Measurements from ENCODE around the gene TMEM170B. TPM values are rescaled to one million over a fixed set of nuclear protein-coding genes. Genes with fewer than 3 reads are reported as not detected.

The TMEM170B gene
- total and polyA plus RNA-seq, 2 of the 8 experiments (the other 6 are each of a cell fraction or from before 2014, with no cell fraction given) = 0.80 to 4.3 TPM

GRCh38 chr6:11556309-11556708 is 18.8 kb downstream of the TMEM170B start:
- Histone ChIP-seq H3K23ac (ENCODE audit: insufficient read length) (no peak overlapping the region), H3K14ac (ENCODE audit: insufficient read length) (no peak overlapping the region), H3K4ac (replicated peaks; ENCODE audit: insufficient read length, low read depth, low read length) (no peak overlapping the region), H3K79me1 (ENCODE audit: low read depth, low read length) (no peaks in the 10 kb centered on the region), H3K4me1 (replicated peaks in 1 of 4; ENCODE audit: control insufficient read depth in 3 of 4, insufficient read depth in 4 of 4, low read length in 3 of 4) (peaks cover 0 to 7% (median 1%) of the 10 kb centered on the region in 4 experiments; a peak in 3 of 7 replicates), H2BK15ac (ENCODE audit: low read length) (no peak overlapping the region), H2BK20ac (ENCODE audit: low read length) (no peak overlapping the region), H3K4me3 (ENCODE audit: extremely low read depth in 1 of 4, insufficient read depth in 2 of 4, low read depth in 3 of 4, low read length in 4 of 4) (no peak overlapping the region), H3K18ac (ENCODE audit: extremely low read depth, low read length) (no peak overlapping the region), H3K27me3 (replicated peaks in 1 of 4; ENCODE audit: control insufficient read depth in 3 of 4, extremely low read depth in 1 of 4, insufficient read depth in 3 of 4, low read length in 3 of 4) (no peaks in the 10 kb centered on the region), H2AK5ac (ENCODE audit: low read depth, low read length) (no peak overlapping the region), H3K23me2 (ENCODE audit: low read depth, low read length) (no peaks in the 10 kb centered on the region; the same call in 1 of the 2 replicates), H3K56ac (replicated peaks; ENCODE audit: insufficient read length, low read depth, low read length) (no peak overlapping the region), H3K9me3 (ENCODE audit: insufficient read depth in 2 of 2, low read depth in 1 of 2, low read length in 1 of 2) (no peaks in the 10 kb centered on the region), H2AFZ (ENCODE audit: low read length) (peak overlapping the region; percentile 8; the same call in 1 of the 2 replicates), H3K27ac (ENCODE audit: low read depth, low read length) (no peak overlapping the region), H4K8ac (ENCODE audit: extremely low read depth, insufficient read depth, low read length) (no peak overlapping the region), H2BK120ac (replicated peaks; ENCODE audit: low read depth, low read length) (no peak overlapping the region), H4K91ac (replicated peaks; ENCODE audit: insufficient read length, low read length) (no peak overlapping the region), H3K9ac (replicated peaks in 1 of 4; ENCODE audit: extremely low read depth in 1 of 4, low read depth in 3 of 4, low read length in 3 of 4) (no peak overlapping the region), H3K79me2 (ENCODE audit: control insufficient read depth in 1 of 2, insufficient read depth in 2 of 2, low read length in 2 of 2) (no peaks in the 10 kb centered on the region), H2BK12ac (ENCODE audit: low read depth, low read length) (no peak overlapping the region), H2BK5ac (ENCODE audit: low read depth, low read length) (no peak overlapping the region), H4K20me1 (replicated peaks in 1 of 2; ENCODE audit: control insufficient read depth in 1 of 2, insufficient read depth in 2 of 2, low read length in 2 of 2) (no peaks in the 10 kb centered on the region), H3K36me3 (ENCODE audit: control insufficient read depth in 2 of 4, insufficient read depth in 4 of 4, low read length in 3 of 4) (no peaks in the 10 kb centered on the region), H4K5ac (ENCODE audit: insufficient read length, low read depth, low read length) (no peak overlapping the region), H3K4me2 (ENCODE audit: insufficient read depth in 1 of 2, low read depth in 2 of 2, low read length in 2 of 2) (peak overlapping the region in 1 of 2 experiments; percentile 38; a peak in 2 of 4 replicates)
- DNase-seq (ENCODE audit: low read depth in 1 of 2, low spot score in 2 of 2) (peak in 1 of 2 experiments; percentile 51), FAIRE-seq (peak; percentile 87)
- WGBS, 2 experiments (ENCODE audit: extremely low coverage in 1 of 2, insufficient coverage in 1 of 2, insufficient read length in 1 of 2, insufficient replicate concordance in 2 of 2, low coverage in 1 of 2, low lambda C conversion rate in 2 of 2, missing lambda C conversion rate in 1 of 2) = 66% methylated on average over 3 of the region's 3 CpGs; no CpG with 5 or more reads in 1 of the 2 experiments
- 0 out of 2 replicates have a peak, but pooled peaks have one; percentile 20 for TF ChIP-seq YY1 (IDR thresholded peaks at IDR 0.05; ENCODE audit: low read depth, low read length)
- TF ChIP-seq CTCF (IDR thresholded peaks at IDR 0.05; ENCODE audit: control extremely low read depth in 1 of 3, insufficient read depth in 1 of 3, low read depth in 1 of 3, low read length in 3 of 3) = peak; percentile 19 to 33 (median 28)
- peak; percentile 83 for TF ChIP-seq TEAD4 (IDR thresholded peaks at IDR 0.05; ENCODE audit: low read depth, low read length)
- peak; percentile 4 to 28; a peak in 2 of 4 replicates for TF ChIP-seq RAD21 (IDR thresholded peaks at IDR 0.05 in 1 of 2, conservative IDR thresholded peaks at IDR 0.05 in 1 of 2; ENCODE audit: low read depth in 2 of 2, low read length in 2 of 2)
- TF ChIP-seq PHF8 (conservative IDR thresholded peaks at IDR 0.05; ENCODE audit: low read depth, low read length) = no peak
- 0 out of 2 replicates have a peak, but pooled peaks have one; percentile 30 for TF ChIP-seq BACH1 (IDR thresholded peaks at IDR 0.05; ENCODE audit: low read length)
- TF ChIP-seq CHD2 (IDR thresholded peaks at IDR 0.05; ENCODE audit: low read length) = no peak
- POLR2A ChIA-PET (ENCODE audit: partially characterized antibody) = no interaction called here
- CTCF ChIA-PET (ENCODE audit: partially characterized antibody) = interaction anchor here (0.7 kb wide), 2 partner anchors 14 to 20 kb away, joined by 3 read pairs; no protein-coding TSS in a partner anchor
